Activated CD4-positive, alpha-beta T cell treated with anti-CD3 and anti-CD28 coated beads, Interleukin-2, amount 10 ng/mL, durations not matched to agents 7 days and 5 days (primary cell): Measurements from ENCODE around the gene TK2. TPM values are rescaled to one million over a fixed set of nuclear protein-coding genes. Genes with fewer than 3 reads are reported as not detected.
"Not testable (repeated sequence)": the region's sequence is repeated elsewhere in the genome, so short reads cannot be mapped to it uniquely, and the experiment has no call there.

Experiments
- CTCF ChIA-PET: fragments of 350-600 bp; sonication (Branson Sonifier 250); formaldehyde crosslinking; loops from one replicate; lab custom pipeline; 2021; ENCODE audit warnings: antibody characterized with exemption; lab: Charles Lee
- POLR2A ChIA-PET: fragments of 350-600 bp; sonication (Branson Sonifier 250); formaldehyde crosslinking; loops from one replicate; lab custom pipeline; 2021; ENCODE audit warnings: antibody characterized with exemption; lab: Charles Lee
- DNase-seq: peaks from one replicate; pipeline ENCODE4 v3.0.0-alpha.2; 2020
- H3K27ac Mint-ChIP-seq: one replicate; pipeline ENCODE4 v1.8.0; 2021; ENCODE audit warnings: mild to moderate bottlenecking, moderate library complexity, mixed read lengths
- H3K27me3 Mint-ChIP-seq: one replicate; pipeline ENCODE4 v1.8.0; 2021; ENCODE audit warnings: mixed read lengths
- H3K36me3 Mint-ChIP-seq: one replicate; pipeline ENCODE4 v1.8.0; 2021; ENCODE audit warnings: low read depth, mixed read lengths
- H3K4me1 Mint-ChIP-seq: one replicate; pipeline ENCODE4 v1.8.0; 2021; ENCODE audit warnings: mixed read lengths
- H3K4me3 Mint-ChIP-seq: one replicate; pipeline ENCODE4 v1.8.0; 2021; ENCODE audit warnings: mild to moderate bottlenecking, moderate library complexity, mixed read lengths
- H3K9me3 Mint-ChIP-seq: one replicate; pipeline ENCODE4 v1.8.0; 2021; ENCODE audit warnings: mixed read lengths
- total RNA-seq, 2 experiments: library from RNA; stranded (reverse); gene quantifications; one replicate each; pipeline ENCODE4 v1.2.3, GENCODE V29; 2021

Gene TK2
- total RNA-seq, 2 experiments from 2014 or later, result 7.4 to 9.3 TPM

DNA sequence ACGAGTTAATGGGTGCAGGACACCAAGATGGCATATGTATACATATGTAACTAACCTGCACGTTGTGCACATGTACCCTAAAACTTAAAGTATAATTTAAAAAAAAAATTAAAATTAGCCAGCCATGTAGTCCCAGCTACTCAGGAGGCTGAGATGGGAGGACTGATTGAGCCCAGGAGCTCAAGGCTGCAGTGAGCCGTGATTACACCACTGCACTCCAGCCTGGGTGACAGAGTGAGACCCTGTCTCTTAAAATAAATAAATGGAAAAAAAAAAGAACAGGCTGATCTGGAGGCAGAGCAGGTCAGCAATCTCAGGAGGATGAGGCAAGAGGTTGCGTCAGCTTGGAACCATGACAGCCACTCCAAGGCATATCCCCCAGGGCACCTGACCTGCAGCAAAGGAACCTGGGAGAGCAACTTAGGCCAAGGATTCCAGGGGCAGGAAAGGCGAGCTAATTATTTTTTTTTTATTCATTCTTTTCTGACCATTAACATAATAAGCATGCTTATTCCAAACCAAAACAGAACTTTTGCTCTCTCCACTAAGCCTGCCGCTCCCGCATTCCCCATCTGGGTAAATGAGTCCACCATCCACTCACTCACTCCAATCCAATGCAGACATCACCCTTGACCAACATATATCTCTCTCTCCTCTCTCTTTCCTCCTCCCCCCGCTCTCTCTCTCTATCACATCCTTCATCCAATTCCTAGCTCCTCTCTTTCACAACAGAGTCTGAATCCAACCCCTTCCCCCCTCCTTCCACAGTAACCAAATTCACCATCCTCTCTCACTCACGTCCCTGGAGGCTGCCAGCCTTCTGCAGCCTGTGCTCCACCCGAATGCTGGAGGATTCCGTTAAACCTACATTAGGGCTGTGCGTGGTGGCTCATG lies 47.7 kb downstream of the TK2 start:
- peaks cover 9% of the 10 kb centered on the region for H3K27me3 Mint-ChIP-seq
- CTCF ChIA-PET, result no interaction called here
- peaks cover 3% of the 10 kb centered on the region for H3K36me3 Mint-ChIP-seq
- H3K9me3 Mint-ChIP-seq, result peaks cover 3% of the 10 kb centered on the region
- DNase-seq, result no peak
- no peak overlapping the region for H3K4me3 Mint-ChIP-seq
- POLR2A ChIA-PET, result interaction anchor here (0.6 kb wide), 1 partner anchor 38 kb away, joined by 3 read pairs; no protein-coding TSS in a partner anchor
- H3K4me1 Mint-ChIP-seq, result no peaks in the 10 kb centered on the region
- H3K27ac Mint-ChIP-seq, result no peak overlapping the region

DNA sequence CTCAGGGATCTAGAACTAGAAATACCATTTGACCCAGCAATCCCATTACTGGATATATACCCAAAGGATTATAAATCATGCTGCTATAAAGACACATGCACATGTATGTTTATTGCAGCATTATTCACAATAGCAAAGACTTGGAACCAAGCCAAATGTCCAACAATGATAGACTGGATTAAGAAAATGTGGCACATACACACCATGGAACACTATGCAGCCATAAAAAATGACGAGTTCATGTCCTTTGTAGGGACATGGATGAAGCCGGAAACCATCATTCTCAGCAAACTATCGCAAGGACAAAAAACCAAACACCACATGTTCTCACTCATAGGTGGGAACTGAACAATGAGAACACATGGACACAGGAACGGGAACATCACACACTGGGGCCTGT lies 48.4 kb downstream of the TK2 start:
- H3K36me3 Mint-ChIP-seq, CTCF ChIA-PET, H3K27me3 Mint-ChIP-seq, H3K4me3 Mint-ChIP-seq, POLR2A ChIA-PET, DNase-seq, H3K9me3 Mint-ChIP-seq, H3K27ac Mint-ChIP-seq, H3K4me1 Mint-ChIP-seq: not testable (repeated sequence)

DNA sequence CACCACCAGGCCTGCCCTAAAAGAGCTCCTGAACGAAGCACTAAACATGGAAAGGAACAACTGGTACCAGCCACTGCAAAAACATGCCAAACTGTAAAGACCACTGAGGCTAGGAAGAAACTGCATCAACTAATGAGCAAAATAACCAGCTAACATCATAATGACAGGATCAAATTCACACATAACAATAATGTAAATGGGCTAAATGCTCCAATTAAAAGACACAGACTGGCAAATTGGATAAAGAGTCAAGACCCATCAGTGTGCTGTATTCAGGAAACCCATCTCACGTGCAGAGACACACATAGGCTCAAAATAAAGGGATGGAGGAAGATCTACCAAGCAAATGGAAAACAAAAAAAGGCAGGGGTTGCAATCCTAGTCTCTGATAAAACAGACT lies 52.0 kb downstream of the TK2 start:
- H3K27ac Mint-ChIP-seq, POLR2A ChIA-PET, H3K9me3 Mint-ChIP-seq, DNase-seq, H3K27me3 Mint-ChIP-seq, CTCF ChIA-PET, H3K4me1 Mint-ChIP-seq, H3K4me3 Mint-ChIP-seq, H3K36me3 Mint-ChIP-seq: not testable (repeated sequence)

- H3K9me3 Mint-ChIP-seq, H3K36me3 Mint-ChIP-seq, H3K27me3 Mint-ChIP-seq, DNase-seq, H3K27ac Mint-ChIP-seq, H3K4me1 Mint-ChIP-seq, H3K4me3 Mint-ChIP-seq, CTCF ChIA-PET: not testable (repeated sequence)
- POLR2A ChIA-PET, result interaction anchor here (0.6 kb wide), 1 partner anchor 44 kb away, joined by 4 read pairs; no protein-coding TSS in a partner anchor
Measured at GRCh38 chr16:66496226-66496625, 53.7 kb downstream of the TK2 start.

- ChIA-PET POLR2A (no interaction called here), CTCF (no interaction called here)
- peaks cover 9% of the 10 kb centered on the region for H3K27me3 Mint-ChIP-seq
- no peaks in the 10 kb centered on the region for H3K4me1 Mint-ChIP-seq
- peaks cover 3% of the 10 kb centered on the region for H3K36me3 Mint-ChIP-seq
- no peak overlapping the region for H3K27ac Mint-ChIP-seq
- H3K9me3 Mint-ChIP-seq, result peaks cover 3% of the 10 kb centered on the region
- no peak for DNase-seq
- no peak overlapping the region for H3K4me3 Mint-ChIP-seq
Measured at GRCh38 chr16:66495440-66495839, 54.5 kb downstream of the TK2 start.

- no peak overlapping the region for H3K27ac Mint-ChIP-seq
- H3K4me3 Mint-ChIP-seq, result no peak overlapping the region
- H3K4me1 Mint-ChIP-seq, result no peaks in the 10 kb centered on the region
- H3K9me3 Mint-ChIP-seq, result peaks cover 3% of the 10 kb centered on the region
- peaks cover 9% of the 10 kb centered on the region for H3K27me3 Mint-ChIP-seq
- no peak for DNase-seq
- POLR2A ChIA-PET, result no interaction called here
- H3K36me3 Mint-ChIP-seq, result peaks cover 3% of the 10 kb centered on the region
- CTCF ChIA-PET, result interaction anchor here (0.6 kb wide), 1 partner anchor 69 kb away, joined by 4 read pairs; no protein-coding TSS in a partner anchor
Measured at GRCh38 chr16:66494916-66495315, 55.0 kb downstream of the TK2 start.

GRCh38 chr16:66493490-66494401 lies 56.2 kb downstream of the TK2 start:
- Mint-ChIP-seq H3K4me3 (no peak overlapping the region), H3K27me3 (peaks cover 4% of the 10 kb centered on the region), H3K27ac (no peak overlapping the region), H3K4me1 (no peaks in the 10 kb centered on the region), H3K9me3 (peaks cover 3% of the 10 kb centered on the region), H3K36me3 (peaks cover 3% of the 10 kb centered on the region)
- CTCF ChIA-PET, result no interaction called here
- no peak for DNase-seq
- POLR2A ChIA-PET, result no interaction called here

GRCh38 chr16:66491716-66492064 lies 58.2 kb downstream of the TK2 start:
- CTCF ChIA-PET, result interaction anchor here (0.9 to 1.6 kb wide), 6 partner anchors 9 to 85 kb away, joined by 4 to 5 read pairs (median 4); no protein-coding TSS in a partner anchor
- no peaks in the 10 kb centered on the region for H3K27me3 Mint-ChIP-seq

DNA sequence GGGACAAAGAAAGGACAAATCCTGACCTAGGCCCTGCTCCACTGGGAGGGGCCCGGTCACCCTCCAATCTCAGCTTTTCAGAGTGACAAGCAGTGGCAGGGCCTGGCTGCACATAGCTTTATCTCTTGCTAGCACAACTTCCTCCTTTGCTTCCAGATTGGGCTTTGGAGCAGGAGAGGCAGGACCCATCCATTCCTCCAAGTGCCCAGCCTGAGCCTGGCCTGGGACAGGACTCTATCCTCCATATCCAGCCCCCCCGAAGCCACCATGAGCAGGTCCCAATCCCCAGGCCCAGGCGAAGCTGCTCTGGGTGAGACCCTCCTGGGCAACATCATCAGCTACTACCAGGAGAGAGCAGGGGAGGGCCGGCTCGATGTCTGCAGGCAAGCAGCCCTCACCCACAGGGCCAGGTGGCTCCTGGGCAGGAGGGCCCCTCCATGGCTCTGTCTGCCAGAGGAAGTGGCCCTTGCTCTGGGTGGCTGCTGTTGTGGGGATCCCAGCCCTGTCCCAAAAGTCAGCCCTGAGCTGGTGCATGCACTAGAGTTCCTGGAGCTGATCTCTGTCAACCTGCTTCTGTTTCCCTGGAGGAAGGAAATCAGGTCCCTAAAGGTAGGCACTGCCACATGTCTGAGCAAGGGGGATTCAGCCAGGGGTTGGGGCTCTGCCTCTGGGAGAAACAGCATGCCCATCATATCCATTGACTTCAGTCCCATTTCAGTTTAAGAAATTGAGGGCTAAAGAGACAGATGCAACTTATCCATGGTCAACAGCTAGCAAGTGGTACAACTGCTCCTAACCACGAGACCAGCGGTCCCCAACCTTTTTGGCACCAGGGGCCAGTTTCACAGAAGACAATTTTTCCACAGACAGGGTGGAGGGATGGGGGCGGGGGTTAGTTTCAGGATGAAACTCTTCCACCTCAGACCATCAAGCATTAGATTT lies 58.9 kb downstream of the TK2 start:
- no peak overlapping the region for H3K27ac Mint-ChIP-seq
- no peaks in the 10 kb centered on the region for H3K9me3 Mint-ChIP-seq
- DNase-seq, result no peak
- CTCF ChIA-PET, result interaction anchor here (1.2 to 1.7 kb wide), 5 partner anchors 12 to 85 kb away, joined by 4 to 5 read pairs (median 4); no protein-coding TSS in a partner anchor
- no peaks in the 10 kb centered on the region for H3K36me3 Mint-ChIP-seq
- POLR2A ChIA-PET, result no interaction called here
- no peaks in the 10 kb centered on the region for H3K4me1 Mint-ChIP-seq
- H3K27me3 Mint-ChIP-seq, result no peaks in the 10 kb centered on the region
- H3K4me3 Mint-ChIP-seq, result no peak overlapping the region

More at GRCh38 chr16:66491716-66492064, 58.2 kb downstream of the TK2 start:
- Mint-ChIP-seq H3K4me3 (no peak overlapping the region), H3K4me1 (no peaks in the 10 kb centered on the region), H3K36me3 (no peaks in the 10 kb centered on the region), H3K27ac (no peak overlapping the region), H3K9me3 (no peaks in the 10 kb centered on the region)
- POLR2A ChIA-PET, result no interaction called here
- no peak for DNase-seq

DNA sequence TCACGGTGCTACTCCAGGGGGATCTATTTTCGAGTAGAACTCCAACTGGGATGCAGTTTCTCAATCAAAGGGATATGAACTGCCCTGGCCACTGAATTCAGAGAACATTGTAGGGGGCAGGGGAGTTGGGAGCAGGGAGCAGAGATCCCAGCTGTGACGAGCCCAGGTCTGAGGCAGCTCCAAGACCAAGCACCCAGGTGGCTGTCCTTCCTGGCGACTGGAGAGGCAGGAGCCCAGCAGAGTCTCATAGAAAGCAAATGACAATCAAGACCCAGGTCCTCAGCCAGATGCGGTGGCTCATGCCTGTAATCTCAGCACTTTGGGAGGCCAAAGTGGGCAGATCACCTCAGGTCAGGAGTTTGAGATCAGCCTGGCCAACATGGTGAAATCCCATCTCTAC lies 60.1 kb downstream of the TK2 start:
- Mint-ChIP-seq H3K9me3 (no peaks in the 10 kb centered on the region), H3K4me3 (no peak overlapping the region), H3K27ac (no peak overlapping the region), H3K36me3 (no peaks in the 10 kb centered on the region), H3K4me1 (peaks cover 5% of the 10 kb centered on the region), H3K27me3 (no peaks in the 10 kb centered on the region)
- no peak for DNase-seq
- ChIA-PET CTCF (interaction anchor here (1.7 kb wide), 1 partner anchor 11 kb away, joined by 5 read pairs; no protein-coding TSS in a partner anchor), POLR2A (no interaction called here)

DNA sequence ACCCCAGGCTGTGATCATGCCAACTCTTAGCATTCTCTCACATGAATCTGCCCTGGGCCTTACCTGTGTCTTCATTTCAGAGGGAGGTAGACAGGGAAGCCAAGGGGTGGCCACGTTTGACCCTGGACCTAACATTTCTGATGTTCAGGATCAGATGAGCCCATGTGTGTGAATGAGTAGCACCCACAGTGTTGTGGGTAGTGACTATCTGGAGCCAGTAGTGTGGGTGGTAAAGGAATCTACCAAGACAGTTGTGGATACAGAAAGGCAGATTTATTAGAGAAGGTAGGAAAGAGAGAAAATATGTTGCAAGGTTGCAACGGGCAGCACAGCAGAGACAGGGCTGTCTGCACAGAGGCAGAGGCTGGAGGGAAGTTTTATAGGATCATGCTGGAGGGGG lies 60.5 kb downstream of the TK2 start:
- Mint-ChIP-seq H3K27ac (no peak overlapping the region), H3K4me3 (no peak overlapping the region), H3K27me3 (no peaks in the 10 kb centered on the region), H3K9me3 (no peaks in the 10 kb centered on the region), H3K36me3 (no peaks in the 10 kb centered on the region), H3K4me1 (peaks cover 6% of the 10 kb centered on the region)
- no peak for DNase-seq
- ChIA-PET CTCF (interaction anchor here (1.0 to 2.1 kb wide), 3 partner anchors 10 to 38 kb away, joined by 3 to 7 read pairs (median 5); no protein-coding TSS in a partner anchor), POLR2A (no interaction called here)

DNA sequence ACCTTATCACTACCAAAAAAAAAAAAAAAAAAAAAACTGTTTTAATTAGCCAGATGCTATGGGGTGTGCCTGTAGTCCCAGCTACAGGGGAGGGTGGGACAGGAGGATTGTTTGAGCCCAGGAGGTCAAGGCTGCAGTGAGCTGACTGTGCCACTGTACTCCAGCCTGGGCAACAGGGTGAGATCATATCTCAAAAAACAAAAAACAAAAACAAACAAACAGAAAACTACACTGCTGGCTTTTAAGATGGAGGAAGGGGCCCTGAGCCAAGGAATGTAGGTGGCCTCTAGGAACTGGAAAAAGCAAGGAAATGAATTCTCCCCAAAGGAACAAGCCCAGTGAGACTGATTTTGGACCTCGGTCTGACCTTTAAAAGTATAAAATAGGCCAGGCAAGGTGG lies 61.4 kb downstream of the TK2 start:
- POLR2A ChIA-PET, result no interaction called here
- CTCF ChIA-PET, result interaction anchor here (0.5 to 2.1 kb wide), 5 partner anchors 11 to 992 kb away, joined by 3 to 7 read pairs (median 3); partner anchors contain the start of gene ATP6V0D1

More for the DNA sequence above, 61.4 kb downstream of the TK2 start:
- peaks cover 15% of the 10 kb centered on the region for H3K4me1 Mint-ChIP-seq
- H3K9me3 Mint-ChIP-seq, result no peaks in the 10 kb centered on the region
- no peak overlapping the region for H3K27ac Mint-ChIP-seq
- no peaks in the 10 kb centered on the region for H3K36me3 Mint-ChIP-seq
- H3K27me3 Mint-ChIP-seq, result no peaks in the 10 kb centered on the region
- H3K4me3 Mint-ChIP-seq, result no peak overlapping the region
- DNase-seq, result no peak
